HG03571 (cell line): Measurements from ENCODE around the gene ST13.
"Not testable (repeated sequence)": the region's sequence is repeated elsewhere in the genome, so short reads cannot be mapped to it uniquely, and the experiment has no call there.

Experiments used
- ATAC-seq: cut with Tn5 transposase; IDR thresholded peaks from one replicate; pipeline ENCODE4 v1.9.1; 2021; ENCODE audit not compliant: unreplicated experiment

The ST13 gene

GRCh38 chr22:40856513-40857308 is at the start of gene ST13, which contains the start of gene XPNPEP3:
TSS of gene ST13 (minus strand) at chr22:40856639. CDS start at chr22:40856540, 99 bp downstream.
TSS of gene XPNPEP3 (plus strand) at chr22:40857148. CDS start at chr22:40857182, 34 bp downstream.
- ATAC-seq, result peak; percentile 87

- ATAC-seq, result no peak
Measured at GRCh38 chr22:40904101-40904500, 47.7 kb upstream of the ST13 start.

- ATAC-seq, result no peak
Measured at GRCh38 chr22:40898850-40899357, 42.5 kb upstream of the ST13 start.

- ATAC-seq, result no peak
Measured at GRCh38 chr22:40894417-40894816, 38.0 kb upstream of the ST13 start.

GRCh38 chr22:40890881-40891280 is 34.4 kb upstream of the ST13 start:
- ATAC-seq, result no peak

- ATAC-seq, result no peak
Measured at GRCh38 chr22:40889116-40889515, 32.7 kb upstream of the ST13 start.

- no peak for ATAC-seq
Measured at GRCh38 chr22:40878922-40879321, 22.5 kb upstream of the ST13 start.

GRCh38 chr22:40877488-40877887 is 21.0 kb upstream of the ST13 start:
- no peak for ATAC-seq

- ATAC-seq, result no peak
Measured at GRCh38 chr22:40876907-40877306, 20.5 kb upstream of the ST13 start.

GRCh38 chr22:40875111-40875510 is 18.7 kb upstream of the ST13 start:
- ATAC-seq, result no peak

- ATAC-seq, result no peak
Measured at GRCh38 chr22:40874016-40874415, 17.6 kb upstream of the ST13 start.

GRCh38 chr22:40868379-40868778 is 11.9 kb upstream of the ST13 start:
- not testable (repeated sequence) for ATAC-seq

- no peak for ATAC-seq
Measured at GRCh38 chr22:40867109-40867508, 10.7 kb upstream of the ST13 start.

GRCh38 chr22:40862537-40862936 is 6.1 kb upstream of the ST13 start:
- no peak for ATAC-seq

- ATAC-seq, result no peak
Measured at GRCh38 chr22:40862013-40862412, 5.6 kb upstream of the ST13 start, which contains the start of gene DNAJB7. TSS of gene DNAJB7 (minus strand) at chr22:40862113. CDS start at chr22:40861994, 119 bp downstream.

GRCh38 chr22:40857309-40857855 is 943 bp upstream of the ST13 start:
- no peak for ATAC-seq

GRCh38 chr22:40855979-40856512 is 393 bp downstream of the ST13 start:
- peak; percentile 21 for ATAC-seq

GRCh38 chr22:40855071-40855978 is 1.1 kb downstream of the ST13 start:
- ATAC-seq, result no peak

- ATAC-seq, result no peak
Measured at GRCh38 chr22:40853961-40854360, 2.5 kb downstream of the ST13 start.

- no peak for ATAC-seq
Measured at GRCh38 chr22:40853333-40853732, 3.1 kb downstream of the ST13 start.

- not testable (repeated sequence) for ATAC-seq
Measured at GRCh38 chr22:40845816-40846215, 10.6 kb downstream of the ST13 start.
